K562 (cell line): Measurements from ENCODE around the gene NOL4L. TPM values are rescaled to one million over a fixed set of nuclear protein-coding genes. Genes with fewer than 3 reads are reported as not detected.
A peak's percentile ranks its signal among the peaks of the same experiment; 100 is the strongest.

ENCODE experiments used
- BRD4 ChIP-seq: fragments of 200-600 bp; sonication (generic); IDR thresholded peaks from 2 replicates; pipeline ENCODE4 v1.6.1; 2017; ENCODE audit warnings: inconsistent platforms
- CTBP1 ChIP-seq: fragments of 450-650 bp; IDR thresholded peaks from 2 replicates; pipeline ENCODE4 v1.6.1; 2016; ENCODE audit warnings: borderline replicate concordance
- CXXC5 ChIP-seq: fragments of 250-450 bp; sonication (Bioruptor Pico); IDR thresholded peaks from 2 replicates; pipeline ENCODE4 v1.8.0; 2022; ENCODE audit warnings: inconsistent platforms, mild to moderate bottlenecking, moderate library complexity
- MBD2 ChIP-seq: sonication (generic); IDR thresholded peaks from 2 replicates; pipeline ENCODE4 v1.6.1; 2016; ENCODE audit warnings: low read depth, borderline replicate concordance
- MCM3 ChIP-seq: fragments of 450-650 bp; IDR thresholded peaks from 2 replicates; pipeline ENCODE4 v1.6.1; 2016
- MXI1 ChIP-seq: IDR thresholded peaks from 2 replicates; pipeline ENCODE4 v1.6.1; 2011; ENCODE audit warnings: low read depth, mild to moderate bottlenecking, improper control_type of control experiment, low read length
- PHF20 ChIP-seq: fragments of 450-650 bp; IDR thresholded peaks from 2 replicates; pipeline ENCODE4 v1.6.1; 2018; ENCODE audit not compliant: partially characterized antibody
- PKNOX1 ChIP-seq: fragments of 450-650 bp; IDR thresholded peaks from 2 replicates; pipeline ENCODE4 v1.6.1; 2016
- RAD21 ChIP-seq, 2 experiments: fragments of 250-450 bp in 1 of 2; fragments of 450-650 bp in 1 of 2; sonication (Bioruptor Pico) in 1 of 2; formaldehyde crosslinking in 1 of 2; IDR thresholded peaks in 1 of 2; conservative IDR thresholded peaks in 1 of 2; 2 replicates each; pipeline versions ENCODE4 v1.4.0 to v1.8.0; 2020 to 2022; ENCODE audit warnings: mild to moderate bottlenecking in 2 of 2, moderate library complexity in 1 of 2
- RUNX1 ChIP-seq: sonication (generic); IDR thresholded peaks from 2 replicates; pipeline ENCODE4 v1.6.1; 2016; ENCODE audit warnings: antibody characterized with exemption, low read depth
- SMC3 ChIP-seq: conservative IDR thresholded peaks from 2 replicates; pipeline ENCODE4 v1.6.1; 2011; ENCODE audit warnings: low read depth, low read length, improper control_type of control experiment; ENCODE audit not compliant: insufficient read depth
- SRF ChIP-seq, 2 experiments: fragments of 250-450, 450-650 bp in 1 of 2; sonication (Bioruptor Pico) in 1 of 2; sonication (generic) in 1 of 2; formaldehyde crosslinking; IDR thresholded peaks; 2 replicates each; pipeline versions ENCODE4 v1.5.0 to v1.5.1; 2020 to 2022; ENCODE audit warnings: mild to moderate bottlenecking in 1 of 2, missing genetic modification reagents in 1 of 2
- TFE3 ChIP-seq: fragments of 450-650 bp; formaldehyde crosslinking; IDR thresholded peaks from 2 replicates; pipeline ENCODE4 v1.4.0; 2020; ENCODE audit warnings: mild to moderate bottlenecking, mixed read lengths
- TRIM25 ChIP-seq: fragments of 450-650 bp; IDR thresholded peaks from 2 replicates; pipeline ENCODE4 v1.7.0; 2016; ENCODE audit warnings: borderline replicate concordance
- ZBTB12 ChIP-seq: fragments of 250-450 bp; sonication (Bioruptor Pico); IDR thresholded peaks from 2 replicates; pipeline ENCODE4 v1.4.0; 2020
- ZFPM2 ChIP-seq: fragments of 250-450 bp; sonication (Bioruptor Pico); IDR thresholded peaks from 2 replicates; pipeline ENCODE4 v1.5.1; 2022; ENCODE audit warnings: mild to moderate bottlenecking
- ZNF41 ChIP-seq: fragments of 250-450 bp; sonication (Bioruptor Pico); conservative IDR thresholded peaks from 2 replicates; pipeline ENCODE4 v1.4.0; 2020; ENCODE audit warnings: mild to moderate bottlenecking
- ZNF740 ChIP-seq, 3 experiments: fragments of 200-800 bp in 1 of 3; sonication (Bioruptor generic) in 1 of 3; sonication (generic) in 1 of 3; formaldehyde crosslinking in 1 of 3; IDR thresholded peaks; 2 replicates each; pipeline versions ENCODE4 v1.6.1 to v1.8.0; 2016 to 2022; ENCODE audit warnings: mild to moderate bottlenecking in 2 of 3, missing compliant biosample characterization in 2 of 3, missing genetic modification characterization in 2 of 3, missing genetic modification reagents in 1 of 3
- polyA plus RNA-seq, 8 experiments: library from polyadenylated mRNA; depleted of rRNA in 4 of 8; stranded (reverse) in 5 of 8; unstranded in 3 of 8; fragments of >200 nt; fragmentation: Nextera tagmentation in 2 of 8; fragmentation: Illumina TruSeq in 1 of 8; extraction: Ambion mirVana in 2 of 8; extraction: Trizol in 1 of 8; gene quantifications; 2 replicates each; pipeline versions ENCODE4 v1.2.1 to v1.2.3, GENCODE V29; 2011 to 2014; ENCODE audit warnings: inconsistent platforms in 1 of 8, missing spikeins in 1 of 8
- total RNA-seq, 7 experiments: library from RNA; depleted of rRNA in 6 of 7; stranded (reverse); fragments of >200 nt in 6 of 7; fragmentation: Illumina TruSeq in 2 of 7; extraction: Trizol in 2 of 7; gene quantifications; 2 replicates each; pipeline versions ENCODE4 v1.2.1 to v1.2.3, GENCODE V29; 2011 to 2021; ENCODE audit warnings: low replicate concordance in 1 of 7

Gene NOL4L
- total and polyA plus RNA-seq, 9 of the 15 experiments (the other 6 are each of a cell fraction or from before 2014, with no cell fraction given) = 5.1 to 36.2 (median 13.6) TPM

GRCh38 chr20:32580970-32581838, 3.9 kb downstream of the NOL4L start (continued):
- TF ChIP-seq ZFPM2 (CRISPR knock-in tag) (no peak), RUNX1 (peak; percentile 28; the same call in 1 of the 2 replicates), SRF (CRISPR knock-in tag; IDR thresholded peaks at IDR 0.05) (peak in 1 of 2 experiments; percentile 87; a peak in 1 of 4 replicates), ZNF41 (CRISPR knock-in tag) (no peak), MCM3 (no peak), MXI1 (0 out of 2 replicates have a peak, but pooled peaks have one; percentile 8), TFE3 (CRISPR knock-in tag) (no peak), PHF20 (no peak), TRIM25 (no peak), CTBP1 (peak; percentile 65; the same call in 1 of the 2 replicates), ZBTB12 (no peak), BRD4 (no peak), CXXC5 (CRISPR knock-in tag) (peak; percentile 38; the same call in 1 of the 2 replicates), MBD2 (0 out of 2 replicates have a peak, but pooled peaks have one; percentile 50), ZNF740 (CRISPR knock-in tag; IDR thresholded peaks at IDR 0.05) (peak; percentile 47; the same call in 1 of the 2 replicates), ZNF740 (tag; IDR thresholded peaks at IDR 0.05) (no peak), PKNOX1 (peak; percentile 48; the same call in 1 of the 2 replicates), RAD21 (CRISPR knock-in tag; conservative IDR thresholded peaks at IDR 0.05 in 1 of 2, IDR thresholded peaks at IDR 0.05 in 1 of 2) (peak in 1 of 2 experiments; percentile 32; a peak in 2 of 4 replicates), SMC3 (0 out of 2 replicates have a peak, but pooled peaks have one; percentile 3)
